SU-DHL-6 (cell line): ENCODE measurements around the gene UBAC1.

Experiments
- H2AFZ ChIP-seq: fragments of 200-600 bp; sonication (generic); 2 replicates; pipeline ENCODE4 v1.6.1; 2014; ENCODE audit warnings: low read depth, mild to moderate bottlenecking, moderate library complexity, mixed read lengths, antibody characterized with exemption, low read length; ENCODE audit not compliant: severe bottlenecking
- H3F3A ChIP-seq: fragments of 200-600 bp; shearing (Covaris generic); 2 replicates; pipeline ENCODE4 v1.6.0; 2016; ENCODE audit warnings: antibody characterized with exemption, mild to moderate bottlenecking; ENCODE audit not compliant: insufficient read depth
- H3K27ac ChIP-seq: fragments of 200-600 bp; sonication (generic); 2 replicates; pipeline ENCODE4 v1.5.1; 2016; ENCODE audit warnings: low read depth, mild to moderate bottlenecking, low read length, moderate library complexity, mixed read lengths
- H3K27me3 ChIP-seq: fragments of 200-600 bp; sonication (generic), shearing (Covaris generic); 2 replicates; pipeline ENCODE4 v1.6.0; 2014; ENCODE audit warnings: mild to moderate bottlenecking, low read length
- H3K36me3 ChIP-seq: fragments of 200-600 bp; sonication (generic); 2 replicates; pipeline ENCODE4 v1.6.1; 2014; ENCODE audit warnings: mild to moderate bottlenecking, low read length, mixed read lengths
- H3K4me2 ChIP-seq: fragments of 300-600, 200-600 bp; shearing (Covaris generic), sonication (generic); 2 replicates; pipeline ENCODE4 v1.6.0; 2014; ENCODE audit warnings: low read length, low read depth, mild to moderate bottlenecking; ENCODE audit not compliant: poor library complexity, severe bottlenecking
- H3K4me3 ChIP-seq: fragments of 200-600 bp; sonication (generic); 2 replicates; pipeline ENCODE4 v1.5.1; 2014; ENCODE audit warnings: antibody characterized with exemption, low read length, mild to moderate bottlenecking, mixed read lengths; ENCODE audit not compliant: insufficient read depth, poor library complexity, severe bottlenecking
- H3K79me2 ChIP-seq: fragments of 200-600 bp; sonication (generic); 2 replicates; pipeline ENCODE4 v1.6.1; 2014; ENCODE audit warnings: mild to moderate bottlenecking, low read length, moderate library complexity; ENCODE audit not compliant: insufficient read depth
- H3K9ac ChIP-seq: fragments of 200-600 bp; sonication (generic); 2 replicates; pipeline ENCODE4 v1.7.0; 2014; ENCODE audit warnings: mild to moderate bottlenecking, low read length
- H3K9me2 ChIP-seq: fragments of 200-600 bp; sonication (generic); replicated peaks from 2 replicates; pipeline ENCODE4 v1.6.1; 2014; ENCODE audit warnings: low read length; ENCODE audit not compliant: insufficient read depth
- H3K9me3 ChIP-seq: fragments of 200-600 bp; sonication (generic); 2 replicates; pipeline ENCODE4 v1.6.1; 2014; ENCODE audit warnings: low read length, mixed read lengths; ENCODE audit not compliant: insufficient read depth
- H4K20me1 ChIP-seq: fragments of 200-600 bp; sonication (generic); 2 replicates; pipeline ENCODE4 v1.6.1; 2014; ENCODE audit warnings: low read depth, mild to moderate bottlenecking, antibody characterized with exemption, low read length, moderate library complexity, mixed read lengths
- CTCF ChIP-seq: fragments of 200-600 bp; sonication (generic); IDR thresholded peaks from one replicate; pipeline ENCODE4 v1.5.1; 2017; ENCODE audit warnings: antibody characterized with exemption, mild to moderate bottlenecking, low read length, moderate library complexity; ENCODE audit not compliant: insufficient read depth, poor library complexity, severe bottlenecking
- EZH2phosphoT487 ChIP-seq: fragments of 200-600 bp; sonication (generic), shearing (Covaris generic); conservative IDR thresholded peaks from 2 replicates; pipeline ENCODE4 v1.6.1; 2018; ENCODE audit warnings: mild to moderate bottlenecking, antibody characterized with exemption, low read length, moderate library complexity, mixed read lengths

Gene UBAC1

GRCh38 chr9:135992486-135993408, 31.6 kb upstream of the UBAC1 start:
- TF ChIP-seq CTCF (no peak), EZH2phosphoT487 (no peak)
- Histone ChIP-seq H3K9ac (no peak overlapping the region), H3K4me2 (no peak overlapping the region), H3K79me2 (no peaks in the 10 kb centered on the region), H3K27me3 (no peaks in the 10 kb centered on the region), H4K20me1 (no peaks in the 10 kb centered on the region), H3K27ac (no peak overlapping the region), H3K4me3 (no peak overlapping the region), H3K9me2 (no peaks in the 10 kb centered on the region), H2AFZ (no peak overlapping the region), H3K36me3 (no peaks in the 10 kb centered on the region), H3F3A (no peaks in the 10 kb centered on the region), H3K9me3 (no peaks in the 10 kb centered on the region)

- Histone ChIP-seq H3K27me3 (no peaks in the 10 kb centered on the region), H3K9ac (no peak overlapping the region), H2AFZ (no peak overlapping the region), H3K9me3 (no peaks in the 10 kb centered on the region), H3F3A (no peaks in the 10 kb centered on the region), H4K20me1 (no peaks in the 10 kb centered on the region), H3K36me3 (no peaks in the 10 kb centered on the region), H3K4me2 (no peak overlapping the region), H3K4me3 (no peak overlapping the region), H3K79me2 (no peaks in the 10 kb centered on the region), H3K27ac (no peak overlapping the region), H3K9me2 (no peaks in the 10 kb centered on the region)
- no peak for TF ChIP-seq EZH2phosphoT487
- no peak for TF ChIP-seq CTCF
Observed at GRCh38 chr9:135991771-135992170, 30.6 kb upstream of the UBAC1 start.

- Histone ChIP-seq H3K9me3 (no peaks in the 10 kb centered on the region), H3K79me2 (no peaks in the 10 kb centered on the region), H4K20me1 (no peaks in the 10 kb centered on the region), H3K9me2 (no peaks in the 10 kb centered on the region), H2AFZ (no peak overlapping the region), H3K27me3 (no peaks in the 10 kb centered on the region), H3K4me2 (no peak overlapping the region), H3K36me3 (no peaks in the 10 kb centered on the region), H3K4me3 (no peak overlapping the region), H3K9ac (no peak overlapping the region), H3F3A (no peaks in the 10 kb centered on the region), H3K27ac (no peak overlapping the region)
- TF ChIP-seq CTCF: no peak
- no peak for TF ChIP-seq EZH2phosphoT487
Observed at GRCh38 chr9:135990468-135991429, 29.6 kb upstream of the UBAC1 start.
